ENCODE results near the gene ESD. TPM values are rescaled to one million over a fixed set of nuclear protein-coding genes. Genes with fewer than 3 reads are reported as not detected.

ESD gene
- total RNA-seq, 1 donor from 2014 or later: 118 TPM

- H3K4me1 Mint-ChIP-seq: no peaks in the 10 kb centered on the region
- H3K9me3 Mint-ChIP-seq: no peaks in the 10 kb centered on the region
- TF ChIP-seq CTCF (conservative IDR thresholded peaks at IDR 0.05): no peak
- no peaks in the 10 kb centered on the region for H3K36me3 Mint-ChIP-seq (ENCODE audit: low read depth)
- no peak overlapping the region for H3K27ac Mint-ChIP-seq (ENCODE audit: unreplicated experiment)
- no peak for DNase-seq (ENCODE audit: low read depth, low spot score)
- H3K4me3 Mint-ChIP-seq: no peak overlapping the region
- H3K27me3 Mint-ChIP-seq (ENCODE audit: low read depth): no peaks in the 10 kb centered on the region
Observed at GRCh38 chr13:46803586-46803985, 6.6 kb upstream of the ESD start.

GRCh38 chr13:46801858-46802257, 4.9 kb upstream of the ESD start:
- Mint-ChIP-seq H3K9me3 (no peaks in the 10 kb centered on the region), H3K27ac (ENCODE audit: unreplicated experiment) (no peak overlapping the region), H3K36me3 (ENCODE audit: low read depth) (no peaks in the 10 kb centered on the region), H3K4me3 (no peak overlapping the region), H3K4me1 (peaks cover 10% of the 10 kb centered on the region), H3K27me3 (ENCODE audit: low read depth) (no peaks in the 10 kb centered on the region)
- DNase-seq (ENCODE audit: low read depth, low spot score): no peak
- no peak for TF ChIP-seq CTCF (conservative IDR thresholded peaks at IDR 0.05)

- no peak overlapping the region for H3K4me3 Mint-ChIP-seq
- DNase-seq (ENCODE audit: low read depth, low spot score): no peak
- no peaks in the 10 kb centered on the region for H3K27me3 Mint-ChIP-seq (ENCODE audit: low read depth)
- no peaks in the 10 kb centered on the region for H3K9me3 Mint-ChIP-seq
- peaks cover 33% of the 10 kb centered on the region for H3K4me1 Mint-ChIP-seq
- peaks cover 3% of the 10 kb centered on the region for H3K36me3 Mint-ChIP-seq (ENCODE audit: low read depth)
- H3K27ac Mint-ChIP-seq (ENCODE audit: unreplicated experiment): no peak overlapping the region
- no peak for TF ChIP-seq CTCF (conservative IDR thresholded peaks at IDR 0.05)
Observed at GRCh38 chr13:46799139-46799538, 2.2 kb upstream of the ESD start.

- no peak for TF ChIP-seq CTCF (conservative IDR thresholded peaks at IDR 0.05)
- Mint-ChIP-seq H3K9me3 (no peaks in the 10 kb centered on the region), H3K27me3 (ENCODE audit: low read depth) (no peaks in the 10 kb centered on the region), H3K4me1 (peaks cover 39% of the 10 kb centered on the region), H3K36me3 (ENCODE audit: low read depth) (peaks cover 3% of the 10 kb centered on the region), H3K27ac (ENCODE audit: unreplicated experiment) (peak overlapping the region; percentile 94), H3K4me3 (peak overlapping the region; percentile 93)
- no peak for DNase-seq (ENCODE audit: low read depth, low spot score)
Observed at GRCh38 chr13:46797501-46798237, 708 bp upstream of the ESD start.

- peak overlapping the region; percentile 98 for H3K27ac Mint-ChIP-seq (ENCODE audit: unreplicated experiment)
- H3K27me3 Mint-ChIP-seq (ENCODE audit: low read depth): no peaks in the 10 kb centered on the region
- H3K36me3 Mint-ChIP-seq (ENCODE audit: low read depth): peaks cover 3% of the 10 kb centered on the region
- peak overlapping the region; percentile 93 for H3K4me3 Mint-ChIP-seq
- H3K9me3 Mint-ChIP-seq: no peaks in the 10 kb centered on the region
- H3K4me1 Mint-ChIP-seq: peaks cover 39% of the 10 kb centered on the region
- DNase-seq (ENCODE audit: low read depth, low spot score): no peak
- no peak for TF ChIP-seq CTCF (conservative IDR thresholded peaks at IDR 0.05)
Observed at GRCh38 chr13:46796129-46796514, 839 bp downstream of the ESD start.
